ENCODE results near the gene MC2R. TPM values are rescaled to one million over a fixed set of nuclear protein-coding genes. Genes with fewer than 3 reads are reported as not detected.

MC2R gene
- total RNA-seq, 1 donor, result not detected

Other genes with a start within 250 kb of the MC2R start
- 13.7 TPM for gene FAM210A, start 189.0 kb downstream of the MC2R start, total RNA-seq
- 10.8 TPM for gene RNMT, start 188.9 kb downstream of the MC2R start, total RNA-seq
- not detected for gene MC5R, start 91.4 kb downstream of the MC2R start, total RNA-seq
- 5.4 TPM for gene ZNF519, start 216.9 kb upstream of the MC2R start, total RNA-seq

Measured in hematopoietic multipotent progenitor cell (in vitro differentiated cells).